Endothelial cell of umbilical vein (primary cell): ENCODE data around the gene DLG1. TPM values are rescaled to one million over a fixed set of nuclear protein-coding genes. Genes with fewer than 3 reads are reported as not detected.

Experiments used
- BruUV-seq: library from RNA; stranded (reverse); fragments of 400-500 nt; replicated peaks from 2 replicates; lab custom pipeline; 2021; lab: Mats Ljungman, UMichigan
- CTCF ChIA-PET: fragments of 300-600, 350-600 bp; sonication (Branson Sonifier 250); formaldehyde crosslinking; loops from one replicate; lab custom pipeline; 2021; ENCODE audit warnings: antibody characterized with exemption, inconsistent platforms; lab: Charles Lee
- POLR2A ChIA-PET: fragments of 300-600, 350-600 bp; sonication (Branson Sonifier 250); formaldehyde crosslinking; loops from one replicate; lab custom pipeline; 2021; ENCODE audit warnings: antibody characterized with exemption, inconsistent platforms; lab: Charles Lee
- DNase-seq: peaks from one replicate; pipeline ENCODE4 v3.0.0-alpha.2; 2011; ENCODE audit warnings: low read depth, low spot score
- FAIRE-seq: peaks from 2 replicates; lab custom pipeline; 2011; peaks lifted over from hg19 to GRCh38; lab: Jason Lieb, UNC
- H2AFZ ChIP-seq: 2 replicates; pipeline ENCODE4 v1.6.0; 2012; ENCODE audit warnings: low read depth, low read length, control low read depth, inconsistent platforms
- H3K27ac ChIP-seq: 2 replicates; pipeline ENCODE4 v1.5.1; 2011; ENCODE audit warnings: low read depth, mild to moderate bottlenecking, control low read depth, low read length, moderate library complexity; ENCODE audit not compliant: insufficient read depth
- H3K27me3 ChIP-seq, 2 experiments: 2 replicates each; pipeline versions ENCODE4 v1.6.0 to v1.6.1; 2011; ENCODE audit warnings: low read length in 2 of 2, mixed read lengths in 1 of 2; ENCODE audit not compliant: control insufficient read depth in 2 of 2, insufficient read depth in 2 of 2
- H3K36me3 ChIP-seq, 2 experiments: 2 replicates in 1 of 2; 3 replicates in 1 of 2; pipeline ENCODE4 v1.5.1; 2011; ENCODE audit warnings: low read length in 2 of 2, mild to moderate bottlenecking in 1 of 2, moderate library complexity in 1 of 2; ENCODE audit not compliant: control insufficient read depth in 2 of 2, insufficient read depth in 2 of 2; ENCODE audit errors: extremely low read depth in 1 of 2
- H3K4me1 ChIP-seq: 3 replicates; pipeline ENCODE4 v1.5.1; 2011; ENCODE audit warnings: mild to moderate bottlenecking, low read length; ENCODE audit not compliant: control insufficient read depth, insufficient read depth; ENCODE audit errors: extremely low read depth
- H3K4me2 ChIP-seq: 2 replicates; pipeline ENCODE4 v1.6.1; 2011; ENCODE audit warnings: low read length, control low read depth, mixed read lengths; ENCODE audit not compliant: insufficient read depth
- H3K4me3 ChIP-seq, 3 experiments: fragments of 200-600 bp in 1 of 3; sonication (generic), shearing (Covaris generic) in 1 of 3; replicated peaks in 1 of 3; 2 replicates each; pipeline ENCODE4 v1.5.1; 2011 to 2016; ENCODE audit warnings: control low read depth in 3 of 3, low read length in 3 of 3, mild to moderate bottlenecking in 2 of 3, inconsistent platforms in 1 of 3, low read depth in 1 of 3, moderate library complexity in 1 of 3; ENCODE audit not compliant: insufficient read depth in 1 of 3
- H3K79me2 ChIP-seq: 2 replicates; pipeline ENCODE4 v1.6.0; 2012; ENCODE audit warnings: low read length, inconsistent platforms; ENCODE audit not compliant: control insufficient read depth, insufficient read depth
- H3K9ac ChIP-seq: replicated peaks from 2 replicates; pipeline ENCODE3; 2011; ENCODE audit warnings: low read length, control low read depth; ENCODE audit not compliant: insufficient read depth; ENCODE audit errors: extremely low read depth
- H3K9me1 ChIP-seq: replicated peaks from 3 replicates; pipeline ENCODE4 v1.6.0; 2011; ENCODE audit warnings: mild to moderate bottlenecking, low read length; ENCODE audit not compliant: control insufficient read depth, insufficient read depth; ENCODE audit errors: extremely low read depth
- H3K9me3 ChIP-seq: replicated peaks from 2 replicates; pipeline ENCODE4 v1.5.1; 2012; ENCODE audit warnings: low read length, inconsistent platforms; ENCODE audit not compliant: control insufficient read depth, insufficient read depth
- H4K20me1 ChIP-seq: replicated peaks from 2 replicates; pipeline ENCODE3; 2011; ENCODE audit warnings: mild to moderate bottlenecking, low read length; ENCODE audit not compliant: control insufficient read depth, insufficient read depth; ENCODE audit errors: extremely low read depth
- CTCF ChIP-seq, 2 donors: IDR thresholded peaks; 1 replicate in 1 of 2; 2 replicates in 1 of 2; pipeline ENCODE4 v1.5.1; 2011; ENCODE audit warnings: low read length in 2 of 2, mild to moderate bottlenecking in 2 of 2, moderate library complexity in 2 of 2, control low read depth in 1 of 2, inconsistent platforms in 1 of 2, low read depth in 1 of 2; ENCODE audit not compliant: insufficient read depth in 1 of 2; ENCODE audit errors: extremely low read depth in 1 of 2
- EZH2 ChIP-seq: IDR thresholded peaks from 2 replicates; pipeline ENCODE4 v1.6.1; 2012; ENCODE audit warnings: borderline replicate concordance, low read depth, mild to moderate bottlenecking, moderate library complexity, low read length, inconsistent platforms; ENCODE audit not compliant: severe bottlenecking
- FOS ChIP-seq: IDR thresholded peaks from 2 replicates; pipeline ENCODE4 v1.6.1; 2011; ENCODE audit warnings: mild to moderate bottlenecking, low read length, moderate library complexity, borderline replicate concordance; ENCODE audit not compliant: insufficient read depth
- GATA2 ChIP-seq: IDR thresholded peaks from 2 replicates; pipeline ENCODE4 v1.7.0; 2011; ENCODE audit warnings: low read depth, mild to moderate bottlenecking, moderate library complexity, mixed read lengths, low read length; ENCODE audit not compliant: insufficient read length, insufficient read depth
- JUN ChIP-seq: IDR thresholded peaks from 2 replicates; pipeline ENCODE4 v1.6.1; 2011; ENCODE audit warnings: borderline replicate concordance, low read depth; ENCODE audit not compliant: insufficient read length, insufficient read depth
- MAX ChIP-seq: IDR thresholded peaks from 2 replicates; pipeline ENCODE4 v1.6.1; 2011; ENCODE audit not compliant: insufficient read depth, insufficient read length
- MYC ChIP-seq: IDR thresholded peaks from one replicate; pipeline ENCODE4 v1.6.1; 2011; ENCODE audit warnings: mild to moderate bottlenecking, low read depth, low read length
- POLR2A ChIP-seq: IDR thresholded peaks from 2 replicates; pipeline ENCODE4 v1.6.1; 2012; ENCODE audit warnings: low read depth, mild to moderate bottlenecking, control low read depth, low read length
- POLR2AphosphoS5 ChIP-seq: IDR thresholded peaks from 2 replicates; pipeline ENCODE4 v1.6.1; 2012; ENCODE audit warnings: low read depth, mild to moderate bottlenecking, control low read depth, low read length, moderate library complexity; ENCODE audit not compliant: insufficient read depth
- dilution Hi-C: fragments of 300-500 bp; cut with MboI; formaldehyde crosslinking; loops from one replicate; pipeline ENCODE4 v1.15.0; 2019; ENCODE audit warnings: low sequenced_read_pairs; ENCODE audit not compliant: extremely low pct_ligation_motif_present
- intact Hi-C: fragments of 100-400 bp; cut with micrococcal nuclease; formaldehyde crosslinking; loops from one replicate; pipeline ENCODE4 v1.10.0; 2022
- polyA plus RNA-seq, 4 experiments: library from polyadenylated mRNA; depleted of rRNA in 3 of 4; stranded (reverse) in 3 of 4; unstranded in 1 of 4; fragments of >200 nt; gene quantifications; 2 replicates each; pipeline versions ENCODE4 v1.2.1 to v1.2.3, GENCODE V29; 2011 to 2012; ENCODE audit warnings: missing spikeins in 1 of 4
- total RNA-seq: library from RNA; stranded (reverse); gene quantifications from 2 replicates; pipeline ENCODE4 v1.2.3, GENCODE V29; 2021

DLG1 gene
- total and polyA plus RNA-seq, 2 donors (not counting 3 experiments of a cell fraction or from before 2014, with no cell fraction given): 26.5 to 80.1 TPM

GRCh38 chr3:197007953-197008352 lies 290.5 kb downstream of the DLG1 start:
- no TSS peak for BruUV-seq
- FAIRE-seq: no peak
- intact Hi-C loops: loop anchor here (10.0 kb wide), 1 partner anchor 507 kb away; no protein-coding TSS in a partner anchor
- Histone ChIP-seq H3K27ac (no peak overlapping the region), H3K4me1 (peaks cover 2% of the 10 kb centered on the region), H3K9ac (no peak overlapping the region), H3K79me2 (no peaks in the 10 kb centered on the region), H3K9me1 (no peaks in the 10 kb centered on the region), H4K20me1 (no peaks in the 10 kb centered on the region), H2AFZ (no peak overlapping the region), H3K36me3 (no peaks in the 10 kb centered on the region), H3K9me3 (no peaks in the 10 kb centered on the region), H3K4me3 (no peak overlapping the region), H3K4me2 (no peak overlapping the region), H3K27me3 (no peaks in the 10 kb centered on the region)
- POLR2A ChIA-PET: no interaction called here
- no peak for TF ChIP-seq EZH2
- TF ChIP-seq MAX: no peak
- no peak for TF ChIP-seq GATA2
- TF ChIP-seq FOS: no peak
- no peak for TF ChIP-seq CTCF (IDR thresholded peaks at IDR 0.05; ENCODE audit: extremely low read depth in 1 of 2, insufficient read depth in 1 of 2, low read depth in 1 of 2, low read length in 2 of 2)
- TF ChIP-seq POLR2AphosphoS5: no peak
- no peak for TF ChIP-seq POLR2A
- no peak for TF ChIP-seq JUN
- TF ChIP-seq MYC: no peak
- DNase-seq: no peak
- CTCF ChIA-PET: no interaction called here
- dilution Hi-C loops: no loop called here
